DOHH2 (cell line): ENCODE measurements around the gene INTS3.

Experiments
- H3F3A ChIP-seq: fragments of 200-600 bp; sonication (generic), shearing (Covaris generic); 2 replicates; pipeline ENCODE4 v1.6.0; 2016; ENCODE audit warnings: antibody characterized with exemption, mild to moderate bottlenecking; ENCODE audit not compliant: control insufficient read depth, insufficient read depth
- H3K27ac ChIP-seq: fragments of 200-600 bp; sonication (generic); 2 replicates; pipeline ENCODE4 v1.5.1; 2014; ENCODE audit warnings: low read depth, mild to moderate bottlenecking, low read length, moderate library complexity
- H3K27me3 ChIP-seq: fragments of 200-600 bp; sonication (generic); 2 replicates; pipeline ENCODE4 v1.6.1; 2014; ENCODE audit warnings: mild to moderate bottlenecking, low read length, mixed read lengths; ENCODE audit not compliant: control insufficient read depth
- H3K36me3 ChIP-seq: fragments of 200-600 bp; sonication (generic); 2 replicates; pipeline ENCODE4 v1.6.1; 2014; ENCODE audit warnings: mild to moderate bottlenecking, low read length, moderate library complexity, mixed read lengths; ENCODE audit not compliant: control insufficient read depth
- H3K4me1 ChIP-seq: fragments of 200-600 bp; sonication (generic); 2 replicates; pipeline ENCODE4 v1.6.1; 2014; ENCODE audit warnings: mild to moderate bottlenecking, low read length, mixed read lengths; ENCODE audit not compliant: control insufficient read depth
- H3K4me2 ChIP-seq: fragments of 200-600 bp; sonication (generic); 2 replicates; pipeline ENCODE4 v1.6.0; 2014; ENCODE audit warnings: mild to moderate bottlenecking, low read length, moderate library complexity
- H3K4me3 ChIP-seq: fragments of 200-600 bp; sonication (generic); 2 replicates; pipeline ENCODE4 v1.5.1; 2014; ENCODE audit warnings: mild to moderate bottlenecking, low read length, mixed read lengths
- H3K79me2 ChIP-seq: fragments of 200-600 bp; sonication (generic); 2 replicates; pipeline ENCODE4 v1.6.1; 2014; ENCODE audit warnings: mild to moderate bottlenecking, low read length, mixed read lengths; ENCODE audit not compliant: control insufficient read depth
- H3K9me2 ChIP-seq: fragments of 200-600 bp; sonication (generic); replicated peaks from 2 replicates; pipeline ENCODE4 v1.6.1; 2014; ENCODE audit warnings: mild to moderate bottlenecking, low read length, mixed read lengths; ENCODE audit not compliant: control insufficient read depth
- H3K9me3 ChIP-seq: fragments of 200-600 bp; sonication (generic); 2 replicates; pipeline ENCODE4 v1.6.1; 2014; ENCODE audit warnings: antibody characterized with exemption, low read length, mixed read lengths; ENCODE audit not compliant: control insufficient read depth, insufficient read depth
- H4K20me1 ChIP-seq: fragments of 200-600 bp; sonication (generic); 2 replicates; pipeline ENCODE4 v1.6.0; 2014; ENCODE audit warnings: low read depth, mild to moderate bottlenecking, antibody characterized with exemption, low read length, moderate library complexity; ENCODE audit not compliant: control insufficient read depth, insufficient read depth
- CTCF ChIP-seq: fragments of 200-600 bp; sonication (generic); IDR thresholded peaks from one replicate; pipeline ENCODE4 v1.5.1; 2014; ENCODE audit warnings: antibody characterized with exemption, mild to moderate bottlenecking, low read depth, low read length; ENCODE audit not compliant: poor library complexity, severe bottlenecking
- EZH2phosphoT487 ChIP-seq: fragments of 200-600 bp; sonication (generic); IDR thresholded peaks from 2 replicates; pipeline ENCODE4 v1.6.1; 2017; ENCODE audit warnings: borderline replicate concordance, mild to moderate bottlenecking, antibody characterized with exemption, low read length, moderate library complexity, mixed read lengths

The INTS3 gene

GRCh38 chr1:153741986-153742385 is 14.1 kb downstream of the INTS3 start:
- Histone ChIP-seq H3K4me2 (no peak overlapping the region), H3K36me3 (peaks cover 59% of the 10 kb centered on the region), H3K9me3 (no peaks in the 10 kb centered on the region)

GRCh38 chr1:153742411-153743142 is 14.7 kb downstream of the INTS3 start:
- Histone ChIP-seq H3K9me3 (no peaks in the 10 kb centered on the region), H3K9me2 (no peaks in the 10 kb centered on the region), H3K79me2 (no peaks in the 10 kb centered on the region), H3K36me3 (peaks cover 65% of the 10 kb centered on the region), H3K4me3 (no peak overlapping the region), H4K20me1 (no peaks in the 10 kb centered on the region), H3K27ac (no peak overlapping the region), H3K27me3 (no peaks in the 10 kb centered on the region), H3K4me2 (no peak overlapping the region), H3F3A (peaks cover under 1% of the 10 kb centered on the region), H3K4me1 (peaks cover 10% of the 10 kb centered on the region)
- TF ChIP-seq CTCF (no peak), EZH2phosphoT487 (no peak)

More at GRCh38 chr1:153741986-153742385, 14.1 kb downstream of the INTS3 start:
- Histone ChIP-seq H3K27ac (no peak overlapping the region), H3K4me3 (no peak overlapping the region), H3K27me3 (no peaks in the 10 kb centered on the region), H3K4me1 (peaks cover 10% of the 10 kb centered on the region), H3K9me2 (no peaks in the 10 kb centered on the region), H3F3A (no peaks in the 10 kb centered on the region; the same call in 1 of the 2 replicates), H3K79me2 (no peaks in the 10 kb centered on the region; the same call in 1 of the 2 replicates), H4K20me1 (no peaks in the 10 kb centered on the region)
- TF ChIP-seq CTCF (no peak), EZH2phosphoT487 (no peak)

GRCh38 chr1:153745417-153745816 is 17.6 kb downstream of the INTS3 start:
- Histone ChIP-seq H3K4me2 (no peak overlapping the region), H3K4me1 (peaks cover 10% of the 10 kb centered on the region)

More at GRCh38 chr1:153745417-153745816, 17.6 kb downstream of the INTS3 start:
- H3K79me2 ChIP-seq, result no peaks in the 10 kb centered on the region
- peaks cover 8% of the 10 kb centered on the region for H3F3A ChIP-seq
- no peaks in the 10 kb centered on the region for H3K9me2 ChIP-seq
- no peak for TF ChIP-seq EZH2phosphoT487
- TF ChIP-seq CTCF, result no peak
- H3K27ac ChIP-seq, result no peak overlapping the region
- H3K9me3 ChIP-seq, result no peaks in the 10 kb centered on the region
- H3K4me3 ChIP-seq, result no peak overlapping the region
- peaks cover 89% of the 10 kb centered on the region for H3K36me3 ChIP-seq
- H4K20me1 ChIP-seq, result no peaks in the 10 kb centered on the region
- no peaks in the 10 kb centered on the region for H3K27me3 ChIP-seq
